Caco-2 (cell line): ENCODE data around the gene CTDSPL2. TPM values are rescaled to one million over a fixed set of nuclear protein-coding genes. Genes with fewer than 3 reads are reported as not detected.

Source experiments
- BruUV-seq: library from RNA; stranded (reverse); fragments of 400-500 nt; replicated peaks from 2 replicates; lab custom pipeline; 2021; lab: Mats Ljungman, UMichigan
- CTCF ChIA-PET: fragments of 300-600 bp; sonication (Branson Sonifier 250); formaldehyde crosslinking; loops from one replicate; lab custom pipeline; 2022; ENCODE audit warnings: antibody characterized with exemption; lab: Charles Lee
- POLR2A ChIA-PET: fragments of 300-600 bp; sonication (Branson Sonifier 250); formaldehyde crosslinking; loops from one replicate; lab custom pipeline; 2022; ENCODE audit warnings: antibody characterized with exemption; lab: Charles Lee
- DNase-seq, 2 experiments: peaks; one replicate each; pipeline versions ENCODE4 v3.0.0 to v3.0.0-alpha.2; 2020 to 2022
- H3K27me3 ChIP-seq: replicated peaks from 2 replicates; pipeline ENCODE4 v1.6.0; 2011; ENCODE audit warnings: low read length; ENCODE audit not compliant: control insufficient read depth, insufficient read depth
- H3K36me3 ChIP-seq: 2 replicates; pipeline ENCODE4 v1.5.1; 2011; ENCODE audit warnings: low read length; ENCODE audit not compliant: control insufficient read depth, insufficient read depth
- H3K4me1 ChIP-seq: fragments of 250-450 bp; sonication (Bioruptor Pico); 2 replicates; pipeline ENCODE4 v1.5.1; 2020; ENCODE audit warnings: mild to moderate bottlenecking
- H3K4me3 ChIP-seq: 2 replicates; pipeline ENCODE4 v1.5.1; 2011; ENCODE audit warnings: low read depth, mild to moderate bottlenecking, control low read depth, low read length
- H3K9me3 ChIP-seq: fragments of 250-450 bp; sonication (Bioruptor Pico); 2 replicates; pipeline ENCODE4 v1.5.1; 2020; ENCODE audit warnings: mild to moderate bottlenecking, moderate library complexity
- H3K27ac Mint-ChIP-seq: one replicate; pipeline ENCODE4 v1.8.0; 2022; ENCODE audit warnings: mixed read lengths; ENCODE audit not compliant: unreplicated experiment
- H3K27me3 Mint-ChIP-seq: one replicate; pipeline ENCODE4 v1.8.0; 2022; ENCODE audit warnings: mixed read lengths; ENCODE audit not compliant: insufficient read depth, unreplicated experiment
- H3K36me3 Mint-ChIP-seq: one replicate; pipeline ENCODE4 v1.8.0; 2022; ENCODE audit warnings: mild to moderate bottlenecking, mixed read lengths; ENCODE audit not compliant: insufficient read depth, unreplicated experiment
- H3K4me1 Mint-ChIP-seq: one replicate; pipeline ENCODE4 v1.8.0; 2022; ENCODE audit warnings: low read depth, mixed read lengths; ENCODE audit not compliant: unreplicated experiment
- H3K4me3 Mint-ChIP-seq: one replicate; pipeline ENCODE4 v1.8.0; 2022; ENCODE audit warnings: mild to moderate bottlenecking, moderate library complexity, mixed read lengths; ENCODE audit not compliant: unreplicated experiment
- H3K9me3 Mint-ChIP-seq: one replicate; pipeline ENCODE4 v1.8.0; 2022; ENCODE audit warnings: mixed read lengths; ENCODE audit not compliant: unreplicated experiment
- CTCF ChIP-seq, 2 experiments: fragments of 200-600 bp in 1 of 2; IDR thresholded peaks; 1 replicate in 1 of 2; 2 replicates in 1 of 2; pipeline versions ENCODE4 v1.5.1 to v1.8.0; 2011 to 2022; ENCODE audit warnings: antibody characterized with exemption in 1 of 2, control low read depth in 1 of 2, inconsistent platforms in 1 of 2, low read depth in 1 of 2, low read length in 1 of 2, mild to moderate bottlenecking in 1 of 2, moderate library complexity in 1 of 2; ENCODE audit not compliant: insufficient read depth in 1 of 2, severe bottlenecking in 1 of 2, unreplicated experiment in 1 of 2
- intact Hi-C: fragments of 100-400 bp; cut with micrococcal nuclease; formaldehyde crosslinking; loops from one replicate; pipeline ENCODE4 v1.10.0; 2022; ENCODE audit not compliant: unreplicated experiment
- total RNA-seq: library from RNA; stranded (reverse); gene quantifications from 2 replicates; pipeline ENCODE4 v1.2.3, GENCODE V29; 2022

Gene CTDSPL2
- total RNA-seq, 1 experiment from 2014 or later = 60.8 TPM

DNA sequence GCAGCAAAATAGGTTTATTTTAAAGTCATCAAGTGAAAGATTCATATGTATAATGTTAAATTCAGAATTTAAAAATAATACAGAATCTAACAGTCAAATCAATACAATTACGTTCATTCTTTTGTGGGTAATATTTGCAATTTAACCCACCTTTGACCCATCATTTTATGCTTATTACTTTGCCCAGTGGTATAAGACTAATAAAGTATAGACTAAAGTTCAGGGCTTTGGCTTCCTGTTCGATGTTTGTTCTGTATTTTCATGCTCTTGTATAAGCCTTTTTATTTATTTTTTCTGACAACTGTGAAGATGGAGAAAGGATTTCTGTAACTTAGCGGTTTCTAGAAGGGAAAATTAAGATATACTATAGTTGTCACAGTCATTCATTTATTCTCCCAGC is 65.2 kb downstream of the CTDSPL2 start:
- H3K27me3 Mint-ChIP-seq = no peaks in the 10 kb centered on the region
- no peak overlapping the region for H3K4me3 Mint-ChIP-seq
- H3K9me3 Mint-ChIP-seq = no peaks in the 10 kb centered on the region
- POLR2A ChIA-PET = no interaction called here
- peaks cover 39% of the 10 kb centered on the region for H3K36me3 Mint-ChIP-seq
- intact Hi-C loops = no loop called here
- TF ChIP-seq CTCF (IDR thresholded peaks at IDR 0.05; ENCODE audit: insufficient read depth in 1 of 2, low read depth in 1 of 2, low read length in 1 of 2, severe bottlenecking in 1 of 2, unreplicated experiment in 1 of 2) = no peak
- BruUV-seq = no TSS peak
- no peaks in the 10 kb centered on the region for H3K4me1 Mint-ChIP-seq
- Histone ChIP-seq H3K9me3 (no peaks in the 10 kb centered on the region), H3K4me1 (no peaks in the 10 kb centered on the region), H3K27me3 (no peaks in the 10 kb centered on the region), H3K4me3 (no peak overlapping the region), H3K36me3 (no peaks in the 10 kb centered on the region)
- CTCF ChIA-PET = interaction anchor here (1.8 kb wide), 1 partner anchor 9 kb away, joined by 5 read pairs; no protein-coding TSS in a partner anchor
- no peak overlapping the region for H3K27ac Mint-ChIP-seq
- DNase-seq = no peak

GRCh38 chr15:44495562-44495961 is 68.1 kb downstream of the CTDSPL2 start:
- no peaks in the 10 kb centered on the region for H3K4me1 Mint-ChIP-seq
- no peaks in the 10 kb centered on the region for H3K9me3 Mint-ChIP-seq
- no peak overlapping the region for H3K27ac Mint-ChIP-seq
- ChIA-PET POLR2A (no interaction called here), CTCF (no interaction called here)
- H3K36me3 Mint-ChIP-seq = peaks cover 32% of the 10 kb centered on the region
- Histone ChIP-seq H3K4me1 (no peaks in the 10 kb centered on the region), H3K9me3 (no peaks in the 10 kb centered on the region), H3K4me3 (no peak overlapping the region), H3K36me3 (no peaks in the 10 kb centered on the region), H3K27me3 (no peaks in the 10 kb centered on the region)
- DNase-seq = no peak
- BruUV-seq = no TSS peak
- TF ChIP-seq CTCF (IDR thresholded peaks at IDR 0.05; ENCODE audit: insufficient read depth in 1 of 2, low read depth in 1 of 2, low read length in 1 of 2, severe bottlenecking in 1 of 2, unreplicated experiment in 1 of 2) = no peak
- no peak overlapping the region for H3K4me3 Mint-ChIP-seq
- no peaks in the 10 kb centered on the region for H3K27me3 Mint-ChIP-seq
- intact Hi-C loops = no loop called here

- no peaks in the 10 kb centered on the region for H3K9me3 ChIP-seq
- no peak overlapping the region for H3K4me3 ChIP-seq
- intact Hi-C loops = loop anchor here (2.0 to 10.0 kb wide), 3 partner anchors 74 to 626 kb away; partner anchors contain the start of genes CTDSPL2 and GOLM2
- H3K9me3 Mint-ChIP-seq = no peaks in the 10 kb centered on the region
- H3K27me3 Mint-ChIP-seq = no peaks in the 10 kb centered on the region
- no TSS peak for BruUV-seq
- DNase-seq = no peak
- ChIA-PET POLR2A (no interaction called here), CTCF (interaction anchor here (1.6 kb wide), 1 partner anchor 73 kb away, joined by 23 read pairs; the partner anchor contains the start of gene CTDSPL2)
- H3K4me3 Mint-ChIP-seq = no peak overlapping the region
- H3K4me1 Mint-ChIP-seq = no peaks in the 10 kb centered on the region
- H3K4me1 ChIP-seq = no peaks in the 10 kb centered on the region
- H3K36me3 Mint-ChIP-seq = peaks cover 49% of the 10 kb centered on the region
- no peaks in the 10 kb centered on the region for H3K36me3 ChIP-seq
- no peak overlapping the region for H3K27ac Mint-ChIP-seq
- TF ChIP-seq CTCF (IDR thresholded peaks at IDR 0.05; ENCODE audit: insufficient read depth in 1 of 2, low read depth in 1 of 2, low read length in 1 of 2, severe bottlenecking in 1 of 2, unreplicated experiment in 1 of 2) = no peak
- no peaks in the 10 kb centered on the region for H3K27me3 ChIP-seq
Measured at GRCh38 chr15:44500555-44500954, 73.1 kb downstream of the CTDSPL2 start.
